C4-2B (cell line): Measurements from ENCODE around the gene PPP2R5E.

Experiments used
- H3K27ac ChIP-seq: fragments of 450-650 bp; 2 replicates; pipeline ENCODE4 v1.5.1; 2017
- ZFX ChIP-seq: fragments of 450-650 bp; IDR thresholded peaks from 2 replicates; pipeline ENCODE4 v1.6.1; 2017
- TF ChIP-seq, protein P1 (sequence below): fragments of 450-650 bp; conservative IDR thresholded peaks from 2 replicates; pipeline ENCODE4 v1.5.1; 2017; ENCODE audit warnings: mild to moderate bottlenecking

The PPP2R5E gene

DNA sequence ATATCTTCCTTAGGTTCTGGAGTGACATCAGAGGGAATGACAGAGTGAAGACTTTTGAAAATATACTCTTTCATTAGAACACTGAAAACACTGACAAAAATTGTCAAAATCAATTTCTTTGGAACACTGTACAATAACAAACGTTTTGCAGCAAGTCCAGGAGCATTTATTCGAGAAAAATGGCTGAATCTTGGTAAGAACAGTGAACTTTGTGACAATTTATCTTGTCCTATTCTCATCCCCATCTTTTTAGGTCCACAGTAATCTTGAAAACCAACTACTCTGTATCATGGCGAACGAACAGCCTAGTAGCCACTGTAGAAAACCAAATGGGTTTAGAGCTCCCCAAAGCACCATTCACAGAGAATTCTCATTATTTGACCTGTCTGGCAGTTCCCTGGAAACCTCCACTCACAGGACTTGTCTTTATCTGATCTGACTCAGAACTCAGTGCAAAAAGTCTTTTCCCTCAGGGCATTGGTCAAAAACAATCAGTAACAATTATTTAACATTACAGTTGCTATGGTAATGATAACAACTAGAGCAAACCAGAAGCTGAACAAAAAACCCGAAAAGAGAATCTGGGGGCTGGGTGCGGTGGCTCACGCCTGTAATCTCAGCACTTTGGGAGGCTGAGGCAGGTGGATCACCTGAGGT lies 20.3 kb upstream of the PPP2R5E start:
- no peak overlapping the region for H3K27ac ChIP-seq
- TF ChIP-seq, protein P1, sequence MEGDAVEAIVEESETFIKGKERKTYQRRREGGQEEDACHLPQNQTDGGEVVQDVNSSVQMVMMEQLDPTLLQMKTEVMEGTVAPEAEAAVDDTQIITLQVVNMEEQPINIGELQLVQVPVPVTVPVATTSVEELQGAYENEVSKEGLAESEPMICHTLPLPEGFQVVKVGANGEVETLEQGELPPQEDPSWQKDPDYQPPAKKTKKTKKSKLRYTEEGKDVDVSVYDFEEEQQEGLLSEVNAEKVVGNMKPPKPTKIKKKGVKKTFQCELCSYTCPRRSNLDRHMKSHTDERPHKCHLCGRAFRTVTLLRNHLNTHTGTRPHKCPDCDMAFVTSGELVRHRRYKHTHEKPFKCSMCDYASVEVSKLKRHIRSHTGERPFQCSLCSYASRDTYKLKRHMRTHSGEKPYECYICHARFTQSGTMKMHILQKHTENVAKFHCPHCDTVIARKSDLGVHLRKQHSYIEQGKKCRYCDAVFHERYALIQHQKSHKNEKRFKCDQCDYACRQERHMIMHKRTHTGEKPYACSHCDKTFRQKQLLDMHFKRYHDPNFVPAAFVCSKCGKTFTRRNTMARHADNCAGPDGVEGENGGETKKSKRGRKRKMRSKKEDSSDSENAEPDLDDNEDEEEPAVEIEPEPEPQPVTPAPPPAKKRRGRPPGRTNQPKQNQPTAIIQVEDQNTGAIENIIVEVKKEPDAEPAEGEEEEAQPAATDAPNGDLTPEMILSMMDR = no peak
- TF ChIP-seq ZFX = no peak

DNA sequence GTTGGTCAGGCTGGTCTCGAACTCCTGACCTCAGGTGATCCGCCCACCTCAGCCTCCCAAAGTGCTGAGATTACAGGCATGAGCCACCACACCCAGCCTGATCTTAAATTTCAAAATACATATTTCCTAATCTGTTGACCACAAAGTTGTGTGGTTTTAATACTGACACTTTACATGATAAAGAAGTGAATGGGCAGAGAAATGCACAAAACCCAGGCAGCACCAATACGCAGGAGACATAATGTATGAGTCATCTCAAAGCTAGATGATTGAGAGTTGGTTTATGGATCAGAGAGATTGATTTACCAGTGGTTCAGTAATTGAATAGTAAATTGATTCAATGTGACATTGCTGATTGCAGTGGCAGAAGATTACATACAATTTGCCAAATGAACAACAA lies 19.2 kb upstream of the PPP2R5E start:
- TF ChIP-seq, protein P1 = no peak
- TF ChIP-seq ZFX = no peak
- H3K27ac ChIP-seq = no peak overlapping the region

DNA sequence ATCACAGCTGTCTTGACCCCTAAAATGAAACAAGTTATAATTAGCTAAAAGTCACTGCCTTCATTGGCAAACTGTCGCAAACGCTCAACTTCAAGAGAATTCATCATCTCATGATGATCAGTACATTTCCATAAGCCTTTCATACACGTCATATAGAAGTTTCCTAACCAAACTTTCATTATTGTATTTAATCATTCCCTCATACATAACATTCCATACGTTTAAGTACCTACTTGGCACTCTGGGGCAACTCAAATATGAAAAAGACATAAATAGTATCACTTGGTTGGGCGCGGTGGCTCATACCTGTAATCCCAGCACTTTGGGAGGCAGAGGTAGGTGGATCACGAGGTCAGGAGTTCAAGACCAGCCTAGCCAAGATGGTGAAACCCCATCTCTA lies 12.4 kb upstream of the PPP2R5E start:
- no peak overlapping the region for H3K27ac ChIP-seq

DNA sequence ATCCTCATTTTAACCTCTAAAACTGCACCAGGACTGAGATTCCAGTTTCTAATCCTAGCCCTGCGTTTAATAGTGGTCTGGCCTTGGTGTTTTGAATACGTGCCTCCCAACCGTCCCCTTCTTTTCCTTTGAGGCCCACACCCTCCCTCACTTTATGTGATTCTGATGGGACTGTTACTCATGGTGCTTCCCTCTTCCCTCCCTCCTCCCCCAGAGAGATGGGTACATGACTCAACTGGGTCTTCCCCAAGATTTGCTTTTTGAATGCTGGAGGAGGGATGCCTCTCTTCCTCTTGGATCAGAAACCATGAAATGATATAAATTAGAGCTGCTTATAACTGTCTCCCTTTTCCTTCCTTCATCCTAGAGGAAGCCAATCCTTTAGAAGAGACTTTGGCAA lies 8.2 kb upstream of the PPP2R5E start:
- TF ChIP-seq ZFX = no peak
- TF ChIP-seq, protein P1 = no peak

More for the DNA sequence above, 12.4 kb upstream of the PPP2R5E start:
- TF ChIP-seq, protein P1 = no peak
- TF ChIP-seq ZFX = no peak

DNA sequence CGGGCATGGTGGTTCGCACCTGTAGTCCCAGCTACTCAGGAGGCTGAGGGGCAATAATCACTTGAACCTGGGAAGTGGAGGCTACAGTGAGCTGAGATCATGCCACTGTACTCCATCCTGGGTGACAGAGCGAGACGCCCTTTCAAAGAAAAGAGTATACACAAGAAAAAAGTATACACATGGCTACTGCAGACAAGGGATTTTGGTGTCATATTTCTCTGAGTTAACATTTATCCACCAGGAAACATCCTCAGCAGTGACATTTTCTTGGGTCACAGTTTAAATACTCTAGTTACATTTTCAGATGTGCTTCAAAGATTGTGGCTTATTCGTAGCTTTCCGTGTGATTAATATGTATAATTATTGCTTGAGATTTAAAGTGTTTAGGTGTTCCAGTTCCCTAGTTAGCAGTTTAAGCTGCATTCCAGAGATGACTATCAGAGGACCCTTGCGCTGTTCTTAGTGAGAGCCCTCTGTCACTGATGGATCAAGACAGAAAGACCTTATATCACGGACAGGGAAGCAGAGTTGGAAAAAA lies 4.7 kb upstream of the PPP2R5E start:
- TF ChIP-seq, protein P1 = no peak
- TF ChIP-seq ZFX = no peak
- H3K27ac ChIP-seq = no peak overlapping the region

More for the DNA sequence above, 8.2 kb upstream of the PPP2R5E start:
- no peak overlapping the region for H3K27ac ChIP-seq

DNA sequence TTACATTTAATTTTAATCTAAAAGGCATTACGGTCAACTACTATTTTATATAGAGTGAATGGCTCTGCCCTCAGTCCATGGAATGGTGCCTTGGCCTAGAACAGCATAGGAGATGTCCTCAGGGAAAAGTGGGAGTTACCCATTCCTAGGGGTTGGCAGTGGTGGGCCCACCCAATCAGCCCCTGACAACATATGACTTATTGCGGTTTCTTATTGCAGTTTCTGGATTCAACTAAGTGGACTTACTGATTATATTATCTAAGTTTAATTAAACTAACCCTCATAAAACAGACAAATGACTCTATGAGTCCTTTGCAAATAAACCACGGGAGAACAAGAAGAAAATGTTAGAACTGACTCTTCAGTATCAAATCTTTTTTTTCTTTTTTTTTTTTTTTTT lies 2.3 kb upstream of the PPP2R5E start:
- H3K27ac ChIP-seq = no peak overlapping the region
- no peak for TF ChIP-seq ZFX
- TF ChIP-seq, protein P1 = no peak

DNA sequence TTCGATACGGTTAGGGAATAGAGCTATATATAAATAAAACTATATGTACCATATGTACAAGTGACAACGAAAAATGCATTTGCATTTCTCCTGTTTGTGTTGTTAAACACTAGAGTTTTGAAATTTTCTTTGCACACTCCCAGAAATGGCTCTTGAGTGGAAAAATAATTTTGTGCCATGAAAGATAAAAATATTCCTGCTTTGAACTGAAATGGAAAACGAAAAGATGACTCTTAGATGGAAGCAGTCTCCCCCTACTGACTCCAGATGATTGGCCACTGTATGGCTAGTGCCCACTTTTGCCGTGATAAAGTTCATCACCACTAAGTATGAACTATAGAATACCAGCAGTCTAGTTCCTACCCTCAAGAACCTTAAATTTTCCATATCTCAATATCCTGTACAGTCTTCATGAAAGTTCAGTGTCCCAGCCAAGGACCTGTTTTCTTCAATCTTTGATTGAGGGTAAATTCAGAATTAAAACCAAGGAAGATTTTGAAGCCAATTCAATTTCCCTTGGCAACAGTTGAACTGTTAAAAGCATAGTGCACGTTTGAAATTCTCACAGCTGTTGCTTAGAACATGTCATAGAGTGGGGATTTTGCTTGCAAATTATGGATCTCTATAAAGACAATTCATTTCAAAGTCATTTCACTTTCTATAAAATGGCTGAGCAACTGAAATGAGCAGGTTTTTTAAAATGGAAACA lies 1.6 kb upstream of the PPP2R5E start:
- no peak overlapping the region for H3K27ac ChIP-seq
- TF ChIP-seq, protein P1 = peak; percentile 37
- no peak for TF ChIP-seq ZFX
